ENCODE measurements around the gene TJAP1. TPM values are rescaled to one million over a fixed set of nuclear protein-coding genes. Genes with fewer than 3 reads are reported as not detected.

Gene TJAP1
- total and polyA plus RNA-seq, 4 donors: 21.7 to 29.5 (median 23.4) TPM

DNA sequence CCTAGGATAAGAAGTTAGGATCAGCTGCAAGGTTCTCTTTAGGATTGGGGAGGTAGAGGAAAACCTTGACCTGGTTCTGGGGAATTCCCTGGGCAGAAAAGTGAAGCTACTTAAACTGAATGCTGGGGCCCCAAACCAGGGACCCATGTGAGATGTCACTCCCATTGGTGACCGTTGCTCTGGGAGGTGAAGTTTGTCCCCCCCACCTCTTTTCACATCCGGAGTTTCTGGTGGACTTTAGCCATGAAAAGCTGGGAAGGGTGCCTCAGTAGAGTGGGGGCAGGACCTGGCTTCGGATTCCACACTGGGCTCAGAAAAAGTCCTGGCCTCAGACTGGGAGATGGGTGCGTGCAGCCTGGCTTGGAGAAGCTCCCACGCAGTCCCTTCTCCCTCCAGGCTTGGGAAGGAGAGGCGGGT lies 13.2 kb downstream of the TJAP1 start:
- ATAC-seq (ENCODE audit: insufficient read depth, low FRiP score) (no peak), DNase-seq (no peak)
- H3K27ac ChIP-seq (ENCODE audit: low read depth in 1 of 2, low read length in 1 of 2): no peak overlapping the region
- peaks cover 5 to 22% (median 12%) of the 10 kb centered on the region in 5 donors for H3K4me1 ChIP-seq (ENCODE audit: control insufficient read depth in 5 of 5, insufficient read depth in 5 of 5, low read length in 5 of 5)
- H3K9me3 ChIP-seq (ENCODE audit: control insufficient read depth in 4 of 4, insufficient read depth in 3 of 4, low read length in 3 of 4): no peaks in the 10 kb centered on the region
- H3K4me3 ChIP-seq: no peak overlapping the region
- TF ChIP-seq, protein P1, sequence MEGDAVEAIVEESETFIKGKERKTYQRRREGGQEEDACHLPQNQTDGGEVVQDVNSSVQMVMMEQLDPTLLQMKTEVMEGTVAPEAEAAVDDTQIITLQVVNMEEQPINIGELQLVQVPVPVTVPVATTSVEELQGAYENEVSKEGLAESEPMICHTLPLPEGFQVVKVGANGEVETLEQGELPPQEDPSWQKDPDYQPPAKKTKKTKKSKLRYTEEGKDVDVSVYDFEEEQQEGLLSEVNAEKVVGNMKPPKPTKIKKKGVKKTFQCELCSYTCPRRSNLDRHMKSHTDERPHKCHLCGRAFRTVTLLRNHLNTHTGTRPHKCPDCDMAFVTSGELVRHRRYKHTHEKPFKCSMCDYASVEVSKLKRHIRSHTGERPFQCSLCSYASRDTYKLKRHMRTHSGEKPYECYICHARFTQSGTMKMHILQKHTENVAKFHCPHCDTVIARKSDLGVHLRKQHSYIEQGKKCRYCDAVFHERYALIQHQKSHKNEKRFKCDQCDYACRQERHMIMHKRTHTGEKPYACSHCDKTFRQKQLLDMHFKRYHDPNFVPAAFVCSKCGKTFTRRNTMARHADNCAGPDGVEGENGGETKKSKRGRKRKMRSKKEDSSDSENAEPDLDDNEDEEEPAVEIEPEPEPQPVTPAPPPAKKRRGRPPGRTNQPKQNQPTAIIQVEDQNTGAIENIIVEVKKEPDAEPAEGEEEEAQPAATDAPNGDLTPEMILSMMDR (IDR thresholded peaks at IDR 0.05; ENCODE audit: control extremely low read depth, extremely low read depth): no peak
- H3K36me3 ChIP-seq (ENCODE audit: control insufficient read depth in 4 of 4, insufficient read depth in 4 of 4, low read length in 4 of 4): peaks cover 0 to 6% (median 0%) of the 10 kb centered on the region in 4 donors
- H3K27me3 ChIP-seq (ENCODE audit: control insufficient read depth in 3 of 3, insufficient read depth in 3 of 3, low read length in 2 of 3): no peaks in the 10 kb centered on the region
- 89 to 97% methylated on average over 6 of the region's 6 CpGs for WGBS, 2 donors
- no peak overlapping the region for H3K9ac ChIP-seq (ENCODE audit: insufficient read depth in 1 of 2, low read length in 2 of 2)

DNA sequence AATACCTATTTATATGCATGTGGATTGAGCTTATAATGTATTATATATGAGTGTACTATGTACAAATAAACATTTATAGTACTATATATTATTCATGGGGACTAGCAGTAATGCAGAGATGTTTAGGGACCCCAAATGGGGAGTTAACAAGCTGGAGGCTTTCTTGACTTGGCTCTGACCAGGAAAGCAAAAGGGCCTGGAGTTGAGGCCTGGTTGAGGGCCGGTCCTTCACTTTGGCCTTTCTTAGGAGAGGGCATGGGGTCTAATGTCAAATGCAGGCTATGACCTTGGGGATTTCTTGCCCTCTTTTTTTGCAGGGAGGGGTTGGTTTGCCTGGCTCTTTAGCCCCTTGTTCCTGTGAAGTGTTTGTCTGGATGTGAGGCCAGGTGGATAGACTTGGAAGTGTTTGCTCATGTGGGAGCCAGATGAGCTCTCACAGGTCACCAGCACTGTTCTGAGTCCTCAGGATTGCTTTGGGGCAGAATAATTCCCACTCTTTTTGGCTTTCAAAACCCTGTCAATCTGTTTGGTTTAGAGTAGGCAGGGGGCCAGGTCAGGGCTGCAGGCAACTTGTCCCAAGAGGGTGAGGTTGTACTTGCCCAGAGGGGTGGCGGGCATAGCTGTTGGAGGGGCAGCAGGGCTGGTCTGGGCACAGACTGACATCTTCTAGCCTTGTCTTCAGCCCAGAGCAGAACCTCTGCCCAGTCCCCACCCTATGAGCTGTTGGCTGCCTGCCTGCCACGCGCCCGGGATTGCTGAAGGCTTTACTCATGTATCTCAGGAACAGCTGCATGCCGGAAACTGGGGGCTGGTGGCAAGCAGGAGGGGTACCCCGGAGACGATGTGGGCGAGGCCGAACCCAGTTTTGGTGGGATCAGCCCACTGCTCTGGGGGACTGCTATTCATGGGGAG lies 14.6 kb downstream of the TJAP1 start:
- 34 to 61% methylated on average over 10 of the region's 10 CpGs for WGBS, 2 donors
- ATAC-seq (ENCODE audit: insufficient read depth, low FRiP score): peak; percentile 36

DNA sequence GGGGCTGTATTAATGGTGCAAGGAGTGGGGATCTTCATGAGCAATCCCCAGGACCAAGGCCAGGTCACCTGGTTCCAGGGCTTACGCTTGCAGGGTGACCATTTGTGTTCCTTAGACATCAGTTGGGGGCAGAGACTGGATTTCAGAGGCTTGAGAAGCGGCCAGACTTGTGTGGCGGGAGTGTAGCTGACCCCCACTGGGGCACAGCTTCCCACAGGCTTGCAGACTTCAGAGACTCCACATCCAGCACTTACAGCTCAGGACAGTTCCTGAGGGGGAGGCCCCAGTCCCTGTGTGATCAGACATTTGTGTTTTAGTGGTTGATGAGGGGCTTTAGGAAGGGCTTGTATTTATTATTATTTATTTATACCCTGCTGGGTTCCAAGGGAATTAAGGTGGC lies 15.3 kb downstream of the TJAP1 start:
- Histone ChIP-seq H3K36me3 (ENCODE audit: control insufficient read depth in 4 of 4, insufficient read depth in 4 of 4, low read length in 4 of 4) (peaks cover 0 to 3% (median 1%) of the 10 kb centered on the region in 4 donors), H3K4me1 (ENCODE audit: control insufficient read depth in 5 of 5, insufficient read depth in 5 of 5, low read length in 5 of 5) (peaks cover 5 to 31% (median 12%) of the 10 kb centered on the region in 5 donors), H3K9ac (ENCODE audit: insufficient read depth in 1 of 2, low read length in 2 of 2) (no peak overlapping the region), H3K4me3 (no peak overlapping the region), H3K9me3 (ENCODE audit: control insufficient read depth in 4 of 4, insufficient read depth in 3 of 4, low read length in 3 of 4) (no peaks in the 10 kb centered on the region), H3K27ac (ENCODE audit: low read depth in 1 of 2, low read length in 1 of 2) (peak overlapping the region in 1 of 2 donors; percentile 37), H3K27me3 (ENCODE audit: control insufficient read depth in 3 of 3, insufficient read depth in 3 of 3, low read length in 2 of 3) (no peaks in the 10 kb centered on the region)
- ATAC-seq (ENCODE audit: insufficient read depth, low FRiP score) (no peak), DNase-seq (no peak)
- TF ChIP-seq, protein P1 (IDR thresholded peaks at IDR 0.05; ENCODE audit: control extremely low read depth, extremely low read depth): no peak
- 68 to 88% methylated on average over 3 of the region's 3 CpGs for WGBS, 2 donors

More for the DNA sequence above, 14.6 kb downstream of the TJAP1 start:
- DNase-seq: peak; percentile 48 to 67 (median 62)
- Histone ChIP-seq H3K36me3 (ENCODE audit: control insufficient read depth in 4 of 4, insufficient read depth in 4 of 4, low read length in 4 of 4) (peaks cover 0 to 1% (median under 1%) of the 10 kb centered on the region in 4 donors), H3K4me3 (no peak overlapping the region), H3K9me3 (ENCODE audit: control insufficient read depth in 4 of 4, insufficient read depth in 3 of 4, low read length in 3 of 4) (no peaks in the 10 kb centered on the region), H3K27me3 (ENCODE audit: control insufficient read depth in 3 of 3, insufficient read depth in 3 of 3, low read length in 2 of 3) (no peaks in the 10 kb centered on the region), H3K9ac (ENCODE audit: insufficient read depth in 1 of 2, low read length in 2 of 2) (peak overlapping the region in 1 of 2 donors; percentile 29), H3K4me1 (ENCODE audit: control insufficient read depth in 5 of 5, insufficient read depth in 5 of 5, low read length in 5 of 5) (peaks cover 5 to 31% (median 12%) of the 10 kb centered on the region in 5 donors), H3K27ac (ENCODE audit: low read depth in 1 of 2, low read length in 1 of 2) (peak overlapping the region; percentile 46 to 81)
- TF ChIP-seq, protein P1 (IDR thresholded peaks at IDR 0.05; ENCODE audit: control extremely low read depth, extremely low read depth): no peak

All from lung (tissue), 12 donors.